ENCODE data around the gene USF2. TPM values are rescaled to one million over a fixed set of nuclear protein-coding genes. Genes with fewer than 3 reads are reported as not detected.
A peak's percentile ranks its signal among the peaks of the same experiment; 100 is the strongest.

USF2 gene
- total RNA-seq, 1 donor from 2014 or later = 151 TPM

GRCh38 chr19:35261356-35262100 lies 7.2 kb upstream of the USF2 start:
- intact Hi-C loops (cut with DNase I) = loop anchor here (10.0 kb wide), 1 partner anchor 217 kb away; the partner anchor contains the start of gene HPN
- ATAC-seq = no peak
- DNase-seq (ENCODE audit: missing footprints) = no peak

DNA sequence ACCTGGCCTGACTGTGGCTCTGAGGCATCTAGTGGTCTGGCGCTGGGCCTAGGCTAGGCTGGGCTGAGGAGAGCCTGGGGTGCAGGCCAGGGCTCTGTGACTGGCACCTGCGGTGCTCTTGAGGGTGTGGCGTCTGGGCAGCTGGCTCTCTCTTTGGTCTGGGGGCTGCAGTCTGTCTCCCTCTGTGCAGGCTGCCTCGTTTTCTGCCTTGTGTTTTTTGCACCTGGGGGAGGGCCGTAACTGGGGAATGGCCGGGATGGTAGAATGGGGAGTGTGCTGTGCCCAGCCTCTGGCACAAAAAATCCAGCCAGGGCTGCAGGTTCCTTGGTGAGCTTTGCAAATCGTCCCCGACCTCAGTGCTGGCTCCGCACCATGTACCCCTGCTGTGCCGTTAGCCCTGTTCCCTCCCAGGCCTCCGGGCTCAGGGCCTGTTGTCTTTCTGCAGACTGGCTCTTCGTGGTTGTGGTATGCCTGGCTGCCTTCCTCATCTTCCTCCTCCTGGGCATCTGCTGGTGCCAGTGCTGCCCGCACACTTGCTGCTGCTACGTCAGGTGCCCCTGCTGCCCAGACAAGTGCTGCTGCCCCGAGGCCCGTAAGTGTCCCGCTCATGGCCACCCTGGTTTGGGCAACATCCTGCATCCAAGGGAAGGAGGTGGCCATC lies 6.5 kb upstream of the USF2 start:
- ATAC-seq (peak; percentile 7), DNase-seq (ENCODE audit: missing footprints) (peak; percentile 61)
- intact Hi-C loops (cut with DNase I) = loop anchor here (10.0 kb wide), 1 partner anchor 217 kb away; the partner anchor contains the start of gene HPN

DNA sequence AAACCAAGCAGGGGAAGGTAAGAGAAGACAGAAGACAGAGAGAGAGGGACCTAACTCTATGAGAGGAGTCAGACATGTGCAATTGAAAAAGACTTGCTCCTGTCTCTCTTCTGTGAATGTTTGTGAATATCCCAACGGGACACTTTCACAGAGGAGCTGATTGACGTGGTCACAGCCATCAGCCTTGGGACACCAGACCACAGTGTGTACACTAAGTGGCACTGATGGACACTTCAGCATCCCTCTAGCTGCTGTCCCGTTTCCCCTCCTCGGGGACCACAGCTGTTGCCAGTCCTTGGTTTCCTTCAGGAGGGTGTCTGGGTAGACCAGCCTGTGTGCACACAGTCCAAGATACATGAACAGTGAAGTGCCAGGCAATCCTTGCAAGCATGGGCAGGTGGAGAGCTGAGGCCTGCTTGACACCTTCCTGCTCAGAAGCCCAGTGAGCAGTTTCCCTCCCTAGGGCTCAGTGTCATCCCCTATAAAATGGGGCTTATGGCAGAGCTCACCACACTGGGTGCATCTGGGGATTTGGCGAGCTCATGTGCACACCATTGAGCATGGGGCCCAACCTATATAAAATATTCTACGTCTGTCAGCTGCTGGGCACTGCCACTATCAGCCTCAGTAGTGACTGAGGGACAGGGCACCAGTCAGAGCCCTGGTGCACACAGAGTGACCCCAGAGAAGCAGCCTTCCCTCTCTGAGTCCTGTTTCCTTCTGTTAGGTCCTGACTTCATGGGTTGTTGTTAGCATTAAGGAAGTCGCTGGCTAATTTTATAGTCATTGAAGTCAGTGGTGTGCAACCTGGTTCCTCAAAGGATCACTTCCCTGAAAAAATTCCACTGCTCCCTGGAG lies 4.3 kb upstream of the USF2 start:
- intact Hi-C loops (cut with DNase I) = loop anchor here (5.0 to 10.0 kb wide), 4 partner anchors 52 to 220 kb away; partner anchors contain the start of genes FXYD7 and HPN
- ATAC-seq (no peak), DNase-seq (ENCODE audit: missing footprints) (peak; percentile 35)

- no peak for ATAC-seq
- DNase-seq (ENCODE audit: missing footprints) = peak; percentile 23
- intact Hi-C loops (cut with DNase I) = loop anchor here (5.0 to 10.0 kb wide), 4 partner anchors 53 to 221 kb away; partner anchors contain the start of genes FXYD7 and HPN
These were observed 3.4 kb upstream of the USF2 start for GRCh38 chr19:35265126-35265899.

GRCh38 chr19:35265900-35266519 lies 2.8 kb upstream of the USF2 start:
- intact Hi-C loops (cut with DNase I) = loop anchor here (5.0 to 10.0 kb wide), 4 partner anchors 54 to 221 kb away; partner anchors contain the start of genes FXYD7 and HPN
- no peak for ATAC-seq
- DNase-seq (ENCODE audit: missing footprints) = peak; percentile 27

GRCh38 chr19:35266520-35267352 lies 2.0 kb upstream of the USF2 start:
- ATAC-seq = peak; percentile 9
- intact Hi-C loops (cut with DNase I) = loop anchor here (5.0 to 10.0 kb wide), 4 partner anchors 54 to 222 kb away; partner anchors contain the start of genes FXYD7 and HPN
- DNase-seq (ENCODE audit: missing footprints) = peak; percentile 70

DNA sequence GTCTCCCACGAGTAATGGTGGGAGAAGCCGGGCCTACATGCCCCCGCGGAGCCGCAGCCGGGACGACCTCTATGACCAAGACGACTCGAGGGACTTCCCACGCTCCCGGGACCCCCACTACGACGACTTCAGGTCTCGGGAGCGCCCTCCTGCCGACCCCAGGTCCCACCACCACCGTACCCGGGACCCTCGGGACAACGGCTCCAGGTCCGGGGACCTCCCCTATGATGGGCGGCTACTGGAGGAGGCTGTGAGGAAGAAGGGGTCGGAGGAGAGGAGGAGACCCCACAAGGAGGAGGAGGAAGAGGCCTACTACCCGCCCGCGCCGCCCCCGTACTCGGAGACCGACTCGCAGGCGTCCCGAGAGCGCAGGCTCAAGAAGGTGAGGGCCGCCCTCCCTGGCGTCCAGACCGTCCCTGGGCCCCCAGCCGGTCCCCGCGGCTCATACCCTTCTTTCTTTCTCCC lies 1.4 kb upstream of the USF2 start:
- ATAC-seq = peak; percentile 31
- DNase-seq (ENCODE audit: missing footprints) = peak; percentile 83
- intact Hi-C loops (cut with DNase I) = loop anchor here (5.0 to 10.0 kb wide), 4 partner anchors 55 to 223 kb away; partner anchors contain the start of genes FXYD7 and HPN

DNA sequence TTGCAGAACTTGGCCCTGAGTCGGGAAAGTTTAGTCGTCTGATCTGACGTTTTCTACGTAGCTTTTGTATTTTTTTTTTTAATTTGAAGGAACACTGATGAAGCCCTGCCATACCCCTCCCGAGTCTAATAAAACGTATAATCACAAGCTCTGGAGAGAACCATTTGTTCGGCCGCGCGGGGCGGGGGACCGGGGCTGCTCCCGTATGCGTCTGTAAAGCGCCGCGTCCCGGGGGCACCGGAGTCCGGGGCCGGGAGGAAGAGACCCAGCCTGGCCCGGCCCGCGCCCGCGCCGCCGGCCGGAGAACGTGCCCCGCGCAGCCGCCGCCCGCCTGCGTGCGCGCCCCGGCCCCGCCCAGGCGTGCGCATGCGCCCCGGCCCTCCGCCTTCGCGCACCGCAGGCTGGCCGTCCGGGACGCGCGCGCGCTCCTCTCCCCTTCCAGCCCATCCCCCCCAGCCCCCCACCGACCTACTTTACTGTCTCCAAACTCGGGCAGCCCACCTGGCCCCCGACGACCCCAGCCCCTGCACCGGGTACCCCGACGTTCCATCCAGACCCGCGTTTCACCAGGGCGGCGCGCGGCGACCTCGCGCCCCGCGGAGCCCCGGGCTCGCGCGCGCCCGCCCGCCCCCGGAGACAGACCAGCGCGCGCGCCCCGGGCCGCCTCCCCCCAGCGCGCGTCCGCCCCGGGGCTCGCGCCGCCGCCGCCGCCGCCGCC lies 785 bp upstream of the USF2 start:
- DNase-seq (ENCODE audit: missing footprints) = peak; percentile 92
- intact Hi-C loops (cut with DNase I) = loop anchor here (5.0 to 10.0 kb wide), 4 partner anchors 56 to 223 kb away; partner anchors contain the start of genes FXYD7 and HPN
- peak; percentile 80 for ATAC-seq

DNA sequence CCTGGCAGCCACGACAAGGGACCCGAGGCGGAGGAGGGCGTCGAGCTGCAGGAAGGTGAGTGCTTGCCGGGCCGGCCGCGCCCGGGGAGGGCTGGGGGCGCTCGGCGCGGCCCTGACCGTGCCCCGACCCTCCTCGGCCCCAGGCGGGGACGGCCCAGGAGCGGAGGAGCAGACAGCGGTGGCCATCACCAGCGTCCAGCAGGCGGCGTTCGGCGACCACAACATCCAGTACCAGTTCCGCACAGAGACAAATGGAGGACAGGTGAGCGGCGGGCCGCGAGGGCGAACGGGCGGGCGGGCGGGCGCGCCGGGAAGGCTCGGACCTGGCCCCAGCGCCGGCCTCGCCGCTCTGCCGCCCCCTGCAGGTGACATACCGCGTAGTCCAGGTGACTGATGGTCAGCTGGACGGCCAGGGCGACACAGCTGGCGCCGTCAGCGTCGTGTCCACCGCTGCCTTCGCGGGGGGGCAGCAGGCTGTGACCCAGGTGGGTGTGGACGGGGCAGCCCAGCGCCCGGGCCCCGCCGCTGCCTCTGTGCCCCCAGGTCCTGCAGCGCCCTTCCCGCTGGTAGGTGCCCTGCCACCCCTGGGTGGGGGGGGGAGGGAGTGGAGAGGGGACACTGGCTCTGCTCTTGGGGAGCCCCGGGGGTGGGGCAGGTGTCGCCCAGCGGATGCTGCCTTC lies 816 bp downstream of the USF2 start:
- intact Hi-C loops (cut with DNase I) = loop anchor here (5.0 to 10.0 kb wide), 4 partner anchors 57 to 225 kb away; partner anchors contain the start of genes FXYD7 and HPN
- peak; percentile 61 for ATAC-seq
- peak; percentile 94 for DNase-seq (ENCODE audit: missing footprints)

DNA sequence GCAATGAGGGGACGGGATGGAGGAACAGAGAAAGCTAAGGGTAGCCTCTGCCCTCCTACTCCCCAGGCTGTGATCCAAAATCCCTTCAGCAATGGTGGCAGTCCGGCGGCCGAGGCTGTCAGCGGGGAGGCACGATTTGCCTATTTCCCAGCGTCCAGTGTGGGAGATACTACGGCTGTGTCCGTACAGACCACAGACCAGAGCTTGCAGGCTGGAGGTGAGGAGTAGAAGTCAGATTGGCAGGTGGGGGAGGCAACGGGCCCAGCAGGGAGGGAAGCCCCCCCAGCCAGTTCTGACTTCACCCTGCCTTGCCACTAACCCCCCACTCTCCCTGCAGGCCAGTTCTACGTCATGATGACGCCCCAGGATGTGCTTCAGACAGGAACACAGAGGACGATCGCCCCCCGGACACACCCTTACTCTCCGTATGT lies 1.6 kb downstream of the USF2 start:
- peak; percentile 53 for DNase-seq (ENCODE audit: missing footprints)
- ATAC-seq = no peak
- intact Hi-C loops (cut with DNase I) = no loop called here

DNA sequence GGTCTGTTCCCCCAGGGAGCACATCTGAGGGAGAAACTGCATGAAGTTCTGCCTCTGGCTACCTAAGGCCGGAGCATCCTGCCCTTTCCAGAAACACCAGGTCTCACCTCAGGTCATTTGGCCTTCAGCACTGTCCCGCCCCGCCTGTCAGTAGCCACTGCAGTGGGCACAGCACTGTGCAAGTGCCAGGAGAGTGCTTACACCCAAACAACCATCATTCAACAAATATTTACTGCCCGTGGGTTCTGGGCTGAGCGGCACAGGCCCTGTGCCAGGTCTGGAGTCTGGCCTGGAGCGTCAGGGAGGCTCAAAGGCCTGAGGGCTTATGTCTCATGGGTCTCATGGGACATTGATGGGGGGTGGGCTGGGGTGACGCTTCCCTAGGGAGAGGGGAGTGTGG lies 2.8 kb downstream of the USF2 start:
- peak; percentile 45 for DNase-seq (ENCODE audit: missing footprints)
- ATAC-seq = no peak
- intact Hi-C loops (cut with DNase I) = no loop called here

DNA sequence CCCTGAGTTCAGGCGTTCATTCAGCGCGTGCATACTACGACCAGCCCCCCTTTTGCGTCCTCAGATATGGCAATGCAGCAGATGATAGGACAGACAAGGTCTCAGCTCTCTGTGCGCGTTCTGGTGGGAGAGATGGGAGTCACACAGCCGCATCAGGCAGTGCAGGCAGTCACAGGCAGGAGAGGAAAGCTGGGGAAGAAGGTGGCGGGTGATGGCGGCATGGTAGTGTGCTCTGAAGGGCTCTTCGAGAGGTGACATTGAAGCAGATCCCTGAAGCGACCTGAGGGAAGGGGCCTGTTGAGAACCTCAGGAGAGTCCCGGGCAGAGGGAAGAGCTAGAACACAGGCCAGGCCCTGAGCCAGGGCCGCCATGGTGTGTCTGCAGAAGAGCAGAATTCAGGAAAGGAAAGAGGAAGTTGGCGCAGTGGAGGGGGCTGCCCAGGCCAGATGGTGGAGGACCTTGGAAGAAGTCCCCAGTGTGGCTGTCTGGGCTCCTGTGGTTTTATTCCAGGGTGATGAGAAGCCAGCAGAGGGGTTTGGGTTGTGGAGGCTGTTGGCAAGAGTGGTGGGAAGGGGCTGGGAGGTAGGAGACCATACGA lies 3.5 kb downstream of the USF2 start:
- peak; percentile 64 for DNase-seq (ENCODE audit: missing footprints)
- intact Hi-C loops (cut with DNase I) = no loop called here
- no peak for ATAC-seq

GRCh38 chr19:35272954-35273649 lies 4.3 kb downstream of the USF2 start:
- DNase-seq (ENCODE audit: missing footprints) (peak; percentile 54), ATAC-seq (no peak)
- intact Hi-C loops (cut with DNase I) = no loop called here

- intact Hi-C loops (cut with DNase I) = no loop called here
- DNase-seq (ENCODE audit: missing footprints) = peak; percentile 65
- ATAC-seq = no peak
These were observed 5.0 kb downstream of the USF2 start for GRCh38 chr19:35273686-35274259.

Data from Right ventricle myocardium inferior (tissue), 1 donor.